Lower leg skin (tissue), 3 donors: Measurements from ENCODE around the gene GADL1.

ENCODE experiments used
- POLR2A ChIP-seq, 2 donors: fragments of 450-650 bp; IDR thresholded peaks; one replicate each; pipeline ENCODE4 v1.6.1; 2016 to 2017; ENCODE audit warnings: antibody characterized with exemption in 2 of 2, mild to moderate bottlenecking in 1 of 2, moderate library complexity in 1 of 2
- TF ChIP-seq, protein P1 (sequence below), 3 donors: fragments of 450-650 bp; IDR thresholded peaks; one replicate each; pipeline ENCODE4 v1.5.1; 2016; ENCODE audit warnings: antibody characterized with exemption in 3 of 3, mild to moderate bottlenecking in 3 of 3, moderate library complexity in 2 of 3

DNA sequence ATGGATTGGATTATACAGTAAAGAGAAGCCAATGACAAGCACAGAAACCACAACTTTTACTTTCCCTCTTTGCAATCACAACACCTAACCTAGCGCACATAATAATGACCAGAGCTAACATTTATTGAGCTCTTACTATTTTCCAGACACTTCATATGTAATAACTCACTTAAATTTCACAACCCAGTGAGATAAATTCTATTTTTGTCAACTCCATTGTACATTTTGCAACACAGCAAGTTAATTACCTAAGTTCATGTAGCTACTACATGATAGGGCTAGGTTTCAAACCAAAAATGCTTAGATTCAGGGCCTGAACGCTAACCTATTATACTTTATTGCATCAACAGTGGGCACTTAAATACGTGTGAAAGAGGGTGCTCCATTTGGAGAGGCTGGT lies 89.5 kb downstream of the GADL1 start:
- TF ChIP-seq, protein P1, sequence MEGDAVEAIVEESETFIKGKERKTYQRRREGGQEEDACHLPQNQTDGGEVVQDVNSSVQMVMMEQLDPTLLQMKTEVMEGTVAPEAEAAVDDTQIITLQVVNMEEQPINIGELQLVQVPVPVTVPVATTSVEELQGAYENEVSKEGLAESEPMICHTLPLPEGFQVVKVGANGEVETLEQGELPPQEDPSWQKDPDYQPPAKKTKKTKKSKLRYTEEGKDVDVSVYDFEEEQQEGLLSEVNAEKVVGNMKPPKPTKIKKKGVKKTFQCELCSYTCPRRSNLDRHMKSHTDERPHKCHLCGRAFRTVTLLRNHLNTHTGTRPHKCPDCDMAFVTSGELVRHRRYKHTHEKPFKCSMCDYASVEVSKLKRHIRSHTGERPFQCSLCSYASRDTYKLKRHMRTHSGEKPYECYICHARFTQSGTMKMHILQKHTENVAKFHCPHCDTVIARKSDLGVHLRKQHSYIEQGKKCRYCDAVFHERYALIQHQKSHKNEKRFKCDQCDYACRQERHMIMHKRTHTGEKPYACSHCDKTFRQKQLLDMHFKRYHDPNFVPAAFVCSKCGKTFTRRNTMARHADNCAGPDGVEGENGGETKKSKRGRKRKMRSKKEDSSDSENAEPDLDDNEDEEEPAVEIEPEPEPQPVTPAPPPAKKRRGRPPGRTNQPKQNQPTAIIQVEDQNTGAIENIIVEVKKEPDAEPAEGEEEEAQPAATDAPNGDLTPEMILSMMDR (IDR thresholded peaks at IDR 0.05) = no peak
- no peak for TF ChIP-seq POLR2A (IDR thresholded peaks at IDR 0.05)
